Rectal smooth muscle tissue (tissue), 1 donor: Measurements from ENCODE around the gene HSD17B13.

ENCODE experiments used
- H3K27ac ChIP-seq: one replicate; pipeline ENCODE4 v1.7.0; 2013; ENCODE audit warnings: low read depth, low read length, inconsistent platforms
- H3K27me3 ChIP-seq: one replicate; pipeline ENCODE4 v1.7.0; 2013; ENCODE audit warnings: low read length; ENCODE audit not compliant: control insufficient read depth, insufficient read depth
- H3K36me3 ChIP-seq: one replicate; pipeline ENCODE4 v1.7.0; 2013; ENCODE audit warnings: low read length; ENCODE audit not compliant: control insufficient read depth, insufficient read depth
- H3K4me1 ChIP-seq: one replicate; pipeline ENCODE4 v1.7.0; 2013; ENCODE audit warnings: low read length; ENCODE audit not compliant: control insufficient read depth, insufficient read depth
- H3K4me3 ChIP-seq: one replicate; pipeline ENCODE4 v1.7.0; 2013; ENCODE audit warnings: low read length
- H3K9ac ChIP-seq: one replicate; pipeline ENCODE4 v1.7.0; 2013; ENCODE audit warnings: low read length

Gene HSD17B13

GRCh38 chr4:87278335-87278794, 44.3 kb downstream of the HSD17B13 start:
- no peak overlapping the region for H3K4me3 ChIP-seq
- no peak overlapping the region for H3K27ac ChIP-seq

GRCh38 chr4:87275311-87275710, 47.4 kb downstream of the HSD17B13 start:
- H3K27ac ChIP-seq, result no peak overlapping the region
- H3K27me3 ChIP-seq, result no peaks in the 10 kb centered on the region
- no peak overlapping the region for H3K9ac ChIP-seq
- H3K4me3 ChIP-seq, result no peak overlapping the region
- no peaks in the 10 kb centered on the region for H3K4me1 ChIP-seq
- H3K36me3 ChIP-seq, result no peaks in the 10 kb centered on the region

More at GRCh38 chr4:87278335-87278794, 44.3 kb downstream of the HSD17B13 start:
- Histone ChIP-seq H3K9ac (no peak overlapping the region), H3K4me1 (no peaks in the 10 kb centered on the region), H3K27me3 (no peaks in the 10 kb centered on the region), H3K36me3 (no peaks in the 10 kb centered on the region)

GRCh38 chr4:87274803-87275202, 47.9 kb downstream of the HSD17B13 start:
- Histone ChIP-seq H3K36me3 (no peaks in the 10 kb centered on the region), H3K27ac (no peak overlapping the region), H3K4me3 (no peak overlapping the region), H3K9ac (no peak overlapping the region), H3K27me3 (no peaks in the 10 kb centered on the region), H3K4me1 (no peaks in the 10 kb centered on the region)

GRCh38 chr4:87274327-87274726, 48.4 kb downstream of the HSD17B13 start:
- no peak overlapping the region for H3K9ac ChIP-seq
- H3K27me3 ChIP-seq, result no peaks in the 10 kb centered on the region
- no peak overlapping the region for H3K4me3 ChIP-seq
- H3K4me1 ChIP-seq, result no peaks in the 10 kb centered on the region
- H3K36me3 ChIP-seq, result no peaks in the 10 kb centered on the region
- H3K27ac ChIP-seq, result no peak overlapping the region

- Histone ChIP-seq H3K4me1 (no peaks in the 10 kb centered on the region), H3K27ac (no peak overlapping the region), H3K9ac (no peak overlapping the region), H3K36me3 (no peaks in the 10 kb centered on the region), H3K4me3 (no peak overlapping the region), H3K27me3 (no peaks in the 10 kb centered on the region)
Observed at GRCh38 chr4:87270825-87271224, 51.9 kb downstream of the HSD17B13 start.

- H3K4me1 ChIP-seq, result no peaks in the 10 kb centered on the region
- no peaks in the 10 kb centered on the region for H3K27me3 ChIP-seq
- no peak overlapping the region for H3K9ac ChIP-seq
- no peaks in the 10 kb centered on the region for H3K36me3 ChIP-seq
- H3K27ac ChIP-seq, result no peak overlapping the region
- H3K4me3 ChIP-seq, result no peak overlapping the region
Observed at GRCh38 chr4:87270144-87270543, 52.5 kb downstream of the HSD17B13 start.

- Histone ChIP-seq H3K27ac (no peak overlapping the region), H3K4me1 (no peaks in the 10 kb centered on the region), H3K27me3 (no peaks in the 10 kb centered on the region), H3K36me3 (no peaks in the 10 kb centered on the region), H3K9ac (no peak overlapping the region), H3K4me3 (no peak overlapping the region)
Observed at GRCh38 chr4:87268411-87268810, 54.3 kb downstream of the HSD17B13 start.

- Histone ChIP-seq H3K27ac (no peak overlapping the region), H3K27me3 (no peaks in the 10 kb centered on the region), H3K4me1 (no peaks in the 10 kb centered on the region), H3K36me3 (no peaks in the 10 kb centered on the region), H3K9ac (no peak overlapping the region), H3K4me3 (no peak overlapping the region)
Observed at GRCh38 chr4:87266986-87267385, 55.7 kb downstream of the HSD17B13 start.

- H3K9ac ChIP-seq, result no peak overlapping the region
- no peaks in the 10 kb centered on the region for H3K36me3 ChIP-seq
- H3K27me3 ChIP-seq, result no peaks in the 10 kb centered on the region
- no peak overlapping the region for H3K4me3 ChIP-seq
- H3K4me1 ChIP-seq, result no peaks in the 10 kb centered on the region
- no peak overlapping the region for H3K27ac ChIP-seq
Observed at GRCh38 chr4:87262886-87263285, 59.8 kb downstream of the HSD17B13 start.

GRCh38 chr4:87260477-87260876, 62.2 kb downstream of the HSD17B13 start:
- Histone ChIP-seq H3K36me3 (no peaks in the 10 kb centered on the region), H3K4me1 (no peaks in the 10 kb centered on the region), H3K4me3 (no peak overlapping the region), H3K27ac (no peak overlapping the region), H3K27me3 (no peaks in the 10 kb centered on the region), H3K9ac (no peak overlapping the region)

- no peaks in the 10 kb centered on the region for H3K27me3 ChIP-seq
- H3K27ac ChIP-seq, result no peak overlapping the region
- no peak overlapping the region for H3K9ac ChIP-seq
- no peaks in the 10 kb centered on the region for H3K36me3 ChIP-seq
- H3K4me1 ChIP-seq, result no peaks in the 10 kb centered on the region
- H3K4me3 ChIP-seq, result no peak overlapping the region
Observed at GRCh38 chr4:87258677-87259076, 64.0 kb downstream of the HSD17B13 start.

- Histone ChIP-seq H3K9ac (no peak overlapping the region), H3K4me3 (no peak overlapping the region), H3K4me1 (no peaks in the 10 kb centered on the region), H3K27ac (no peak overlapping the region), H3K36me3 (no peaks in the 10 kb centered on the region), H3K27me3 (no peaks in the 10 kb centered on the region)
Observed at GRCh38 chr4:87257523-87257922, 65.2 kb downstream of the HSD17B13 start.

GRCh38 chr4:87255755-87256154, 66.9 kb downstream of the HSD17B13 start:
- no peaks in the 10 kb centered on the region for H3K27me3 ChIP-seq
- H3K27ac ChIP-seq, result no peak overlapping the region
- H3K9ac ChIP-seq, result no peak overlapping the region
- no peaks in the 10 kb centered on the region for H3K36me3 ChIP-seq
- H3K4me3 ChIP-seq, result no peak overlapping the region
- H3K4me1 ChIP-seq, result no peaks in the 10 kb centered on the region
